K562 (cell line): Measurements from ENCODE around the gene SEC24C. TPM values are rescaled to one million over a fixed set of nuclear protein-coding genes. Genes with fewer than 3 reads are reported as not detected.

Experiments used
- ARID1B ChIP-seq: fragments of 450-650 bp; IDR thresholded peaks from 2 replicates; pipeline ENCODE4 v1.6.1; 2016; ENCODE audit warnings: antibody characterized with exemption, mild to moderate bottlenecking, inconsistent platforms
- CEBPZ ChIP-seq: fragments of 150-350 bp; IDR thresholded peaks from 2 replicates; pipeline ENCODE4 v1.6.1; 2014; ENCODE audit warnings: low read depth, mild to moderate bottlenecking, low read length, borderline replicate concordance
- CTCFL ChIP-seq: IDR thresholded peaks from 2 replicates; pipeline ENCODE4 v1.6.1; 2011; ENCODE audit warnings: borderline replicate concordance, low read depth, mild to moderate bottlenecking, moderate library complexity, low read length; ENCODE audit not compliant: insufficient read depth, poor library complexity, severe bottlenecking
- E2F6 ChIP-seq, 2 experiments: IDR thresholded peaks; 2 replicates each; pipeline ENCODE4 v1.6.1; 2011; ENCODE audit warnings: borderline replicate concordance in 1 of 2, control low read depth in 1 of 2, low read depth in 1 of 2, low read length in 1 of 2, mild to moderate bottlenecking in 1 of 2, mixed read lengths in 1 of 2, moderate library complexity in 1 of 2; ENCODE audit not compliant: insufficient read depth in 1 of 2, insufficient read length in 1 of 2, poor library complexity in 1 of 2, severe bottlenecking in 1 of 2; ENCODE audit errors: extremely low read depth in 1 of 2
- EGR1 ChIP-seq: fragments of 450-650 bp; conservative IDR thresholded peaks from 2 replicates; pipeline ENCODE4 v1.6.1; 2017; ENCODE audit warnings: mild to moderate bottlenecking
- NCOA2 ChIP-seq, 2 experiments: fragments of 450-650 bp; IDR thresholded peaks; 2 replicates each; pipeline ENCODE4 v1.6.1; 2018; ENCODE audit warnings: mild to moderate bottlenecking in 2 of 2, moderate library complexity in 1 of 2; ENCODE audit not compliant: partially characterized antibody in 2 of 2
- POLR2G ChIP-seq: fragments of 200-400 bp; formaldehyde crosslinking; IDR thresholded peaks from 2 replicates; pipeline ENCODE4 v1.6.1; 2017; ENCODE audit warnings: low read depth, mild to moderate bottlenecking, antibody characterized with exemption, low read length, moderate library complexity
- RBBP5 ChIP-seq: fragments of 200-600 bp; sonication (generic); IDR thresholded peaks from 2 replicates; pipeline ENCODE4 v1.6.1; 2012; ENCODE audit warnings: borderline replicate concordance, mild to moderate bottlenecking, low read length, control low read depth, inconsistent platforms; ENCODE audit not compliant: insufficient read depth, poor library complexity, severe bottlenecking
- RBM22 ChIP-seq: fragments of 200-400 bp; formaldehyde crosslinking; IDR thresholded peaks from 2 replicates; pipeline ENCODE4 v1.6.1; 2018; ENCODE audit warnings: low read length, low read depth; ENCODE audit not compliant: poor library complexity, severe bottlenecking
- SMARCA4 ChIP-seq: fragments of 450-650 bp; IDR thresholded peaks from 2 replicates; pipeline ENCODE4 v1.6.1; 2016
- polyA plus RNA-seq, 8 experiments: library from polyadenylated mRNA; depleted of rRNA in 4 of 8; stranded (reverse) in 5 of 8; unstranded in 3 of 8; fragments of >200 nt; fragmentation: Nextera tagmentation in 2 of 8; fragmentation: Illumina TruSeq in 1 of 8; extraction: Ambion mirVana in 2 of 8; extraction: Trizol in 1 of 8; gene quantifications; 2 replicates each; pipeline versions ENCODE4 v1.2.1 to v1.2.3, GENCODE V29; 2011 to 2014; ENCODE audit warnings: inconsistent platforms in 1 of 8, missing spikeins in 1 of 8
- total RNA-seq, 7 experiments: library from RNA; depleted of rRNA in 6 of 7; stranded (reverse); fragments of >200 nt in 6 of 7; fragmentation: Illumina TruSeq in 2 of 7; extraction: Trizol in 2 of 7; gene quantifications; 2 replicates each; pipeline versions ENCODE4 v1.2.1 to v1.2.3, GENCODE V29; 2011 to 2021; ENCODE audit warnings: low replicate concordance in 1 of 7
- TF ChIP-seq, protein P1 (sequence below): fragments of 450-650 bp; IDR thresholded peaks from 2 replicates; pipeline ENCODE4 v1.6.1; 2016; ENCODE audit warnings: borderline replicate concordance
- TF ChIP-seq, protein P2 (sequence below): fragments of 450-650 bp; IDR thresholded peaks from 2 replicates; pipeline ENCODE4 v1.6.1; 2016
- TF ChIP-seq, protein P3 (sequence below): sonication (generic); formaldehyde crosslinking; IDR thresholded peaks from 2 replicates; pipeline ENCODE4 v1.9.0; 2022; ENCODE audit warnings: mild to moderate bottlenecking, missing genetic modification reagents

Gene SEC24C
- total and polyA plus RNA-seq, 9 of the 15 experiments (the other 6 are each of a cell fraction or from before 2014, with no cell fraction given) = 19.0 to 115 (median 70.5) TPM

- peak in 1 of 2 experiments; percentile 2 for TF ChIP-seq E2F6 (IDR thresholded peaks at IDR 0.05; ENCODE audit: borderline replicate concordance in 1 of 2, extremely low read depth in 1 of 2, insufficient read depth in 1 of 2, insufficient read length in 1 of 2, low read depth in 1 of 2, low read length in 1 of 2, poor library complexity in 1 of 2, severe bottlenecking in 1 of 2)
- TF ChIP-seq EGR1 = peak; percentile 77
- TF ChIP-seq NCOA2 (IDR thresholded peaks at IDR 0.05; ENCODE audit: partially characterized antibody in 2 of 2) = no peak
- TF ChIP-seq CTCFL = no peak
- TF ChIP-seq SMARCA4 = peak; percentile 57; the same call in 1 of the 2 replicates
- TF ChIP-seq, protein P1, sequence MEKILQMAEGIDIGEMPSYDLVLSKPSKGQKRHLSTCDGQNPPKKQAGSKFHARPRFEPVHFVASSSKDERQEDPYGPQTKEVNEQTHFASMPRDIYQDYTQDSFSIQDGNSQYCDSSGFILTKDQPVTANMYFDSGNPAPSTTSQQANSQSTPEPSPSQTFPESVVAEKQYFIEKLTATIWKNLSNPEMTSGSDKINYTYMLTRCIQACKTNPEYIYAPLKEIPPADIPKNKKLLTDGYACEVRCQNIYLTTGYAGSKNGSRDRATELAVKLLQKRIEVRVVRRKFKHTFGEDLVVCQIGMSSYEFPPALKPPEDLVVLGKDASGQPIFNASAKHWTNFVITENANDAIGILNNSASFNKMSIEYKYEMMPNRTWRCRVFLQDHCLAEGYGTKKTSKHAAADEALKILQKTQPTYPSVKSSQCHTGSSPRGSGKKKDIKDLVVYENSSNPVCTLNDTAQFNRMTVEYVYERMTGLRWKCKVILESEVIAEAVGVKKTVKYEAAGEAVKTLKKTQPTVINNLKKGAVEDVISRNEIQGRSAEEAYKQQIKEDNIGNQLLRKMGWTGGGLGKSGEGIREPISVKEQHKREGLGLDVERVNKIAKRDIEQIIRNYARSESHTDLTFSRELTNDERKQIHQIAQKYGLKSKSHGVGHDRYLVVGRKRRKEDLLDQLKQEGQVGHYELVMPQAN = peak; percentile 80
- TF ChIP-seq RBM22 = no peak
- no peak for TF ChIP-seq CEBPZ
- peak; percentile 29 for TF ChIP-seq RBBP5
- TF ChIP-seq, protein P2, sequence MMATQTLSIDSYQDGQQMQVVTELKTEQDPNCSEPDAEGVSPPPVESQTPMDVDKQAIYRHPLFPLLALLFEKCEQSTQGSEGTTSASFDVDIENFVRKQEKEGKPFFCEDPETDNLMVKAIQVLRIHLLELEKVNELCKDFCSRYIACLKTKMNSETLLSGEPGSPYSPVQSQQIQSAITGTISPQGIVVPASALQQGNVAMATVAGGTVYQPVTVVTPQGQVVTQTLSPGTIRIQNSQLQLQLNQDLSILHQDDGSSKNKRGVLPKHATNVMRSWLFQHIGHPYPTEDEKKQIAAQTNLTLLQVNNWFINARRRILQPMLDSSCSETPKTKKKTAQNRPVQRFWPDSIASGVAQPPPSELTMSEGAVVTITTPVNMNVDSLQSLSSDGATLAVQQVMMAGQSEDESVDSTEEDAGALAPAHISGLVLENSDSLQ = peak; percentile 31; the same call in 1 of the 2 replicates
- TF ChIP-seq ARID1B = peak; percentile 25; the same call in 1 of the 2 replicates
- peak; percentile 31; the same call in 1 of the 2 replicates for TF ChIP-seq POLR2G
- TF ChIP-seq, protein P3, sequence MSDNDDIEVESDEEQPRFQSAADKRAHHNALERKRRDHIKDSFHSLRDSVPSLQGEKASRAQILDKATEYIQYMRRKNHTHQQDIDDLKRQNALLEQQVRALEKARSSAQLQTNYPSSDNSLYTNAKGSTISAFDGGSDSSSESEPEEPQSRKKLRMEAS (CRISPR knock-in tag) = peak; percentile 49; the same call in 1 of the 2 replicates
Measured at GRCh38 chr10:73785721-73786511, 41.7 kb downstream of the SEC24C start (continued).
